SK-N-SH treated with all-trans-retinoic acid at 6 μM for 48 hours (cell line): ENCODE data around the gene ZC3H12C.

ENCODE experiments used
- ATAC-seq: fragments of 200-7000 bp; cut with Tn5 transposase; 3 replicates; pipeline ENCODE4 v1.9.1; 2020; ENCODE audit warnings: mild to moderate bottlenecking, moderate library complexity
- ARNTL ChIP-seq: fragments of 450-650 bp; formaldehyde crosslinking; IDR thresholded peaks from 2 replicates; pipeline ENCODE4 v1.5.0; 2020; ENCODE audit warnings: low read depth, mild to moderate bottlenecking, moderate library complexity, borderline replicate concordance
- BACH2 ChIP-seq: fragments of 250-450 bp; sonication (Bioruptor Pico); IDR thresholded peaks from 2 replicates; pipeline ENCODE4 v1.9.0; 2021; ENCODE audit warnings: mild to moderate bottlenecking, borderline replicate concordance
- CSDC2 ChIP-seq: fragments of 250-450 bp; sonication (Bioruptor Pico); IDR thresholded peaks from 2 replicates; pipeline ENCODE4 v1.5.0; 2020; ENCODE audit warnings: mild to moderate bottlenecking, moderate library complexity
- ESRRG ChIP-seq: fragments of 250-450 bp; sonication (Bioruptor Pico); IDR thresholded peaks from 2 replicates; pipeline ENCODE4 v1.6.1; 2021; ENCODE audit warnings: mild to moderate bottlenecking
- GLIS3 ChIP-seq: fragments of 250-450 bp; sonication (Bioruptor Pico); IDR thresholded peaks from 2 replicates; pipeline ENCODE4 v1.5.0; 2020; ENCODE audit warnings: mild to moderate bottlenecking, moderate library complexity
- ISL1 ChIP-seq: fragments of 250-450 bp; sonication (Bioruptor Pico); IDR thresholded peaks from 2 replicates; pipeline ENCODE4 v2.1.2; 2022; ENCODE audit warnings: mild to moderate bottlenecking, moderate library complexity
- OSR1 ChIP-seq: fragments of 250-450 bp; sonication (Bioruptor Pico); IDR thresholded peaks from 2 replicates; pipeline ENCODE4 v1.8.0; 2022; ENCODE audit warnings: moderate library complexity, mild to moderate bottlenecking, inconsistent platforms
- POU6F1 ChIP-seq: fragments of 250-450 bp; sonication (Bioruptor Pico); IDR thresholded peaks from 2 replicates; pipeline ENCODE4 v1.8.0; 2021; ENCODE audit warnings: low read depth, mild to moderate bottlenecking, moderate library complexity, borderline replicate concordance
- RARB ChIP-seq: fragments of 250-450 bp; sonication (Bioruptor Pico); IDR thresholded peaks from 2 replicates; pipeline ENCODE4 v1.8.0; 2021; ENCODE audit warnings: mild to moderate bottlenecking, moderate library complexity
- TCF4 ChIP-seq: fragments of 250-450 bp; sonication (Bioruptor Pico); IDR thresholded peaks from 2 replicates; pipeline ENCODE4 v1.8.0; 2021; ENCODE audit warnings: mild to moderate bottlenecking, moderate library complexity, borderline replicate concordance
- TSHZ2 ChIP-seq: fragments of 250-450 bp; sonication (Bioruptor Pico); IDR thresholded peaks from 2 replicates; pipeline ENCODE4 v1.5.0; 2020; ENCODE audit warnings: mild to moderate bottlenecking, moderate library complexity
- ZC3H10 ChIP-seq: fragments of 250-450 bp; sonication (Bioruptor Pico); IDR thresholded peaks from 2 replicates; pipeline ENCODE4 v1.5.1; 2021; ENCODE audit warnings: mild to moderate bottlenecking, moderate library complexity
- ZFP30 ChIP-seq: fragments of 450-650 bp; formaldehyde crosslinking; IDR thresholded peaks from 2 replicates; pipeline ENCODE4 v1.5.0; 2022; ENCODE audit warnings: mild to moderate bottlenecking, moderate library complexity
- ZNF70 ChIP-seq: fragments of 450-650 bp; formaldehyde crosslinking; IDR thresholded peaks from 2 replicates; pipeline ENCODE4 v1.5.0; 2020; ENCODE audit warnings: mild to moderate bottlenecking, moderate library complexity
- ZNF8 ChIP-seq: fragments of 450-650 bp; formaldehyde crosslinking; IDR thresholded peaks from 2 replicates; pipeline ENCODE4 v1.5.0; 2020; ENCODE audit warnings: mild to moderate bottlenecking, moderate library complexity
- TF ChIP-seq, protein P1 (sequence below): fragments of 250-450 bp; sonication (Bioruptor Pico); IDR thresholded peaks from 2 replicates; pipeline ENCODE4 v1.5.1; 2021; ENCODE audit warnings: mild to moderate bottlenecking, moderate library complexity
- TF ChIP-seq, protein P2 (sequence below): fragments of 250-450 bp; sonication (Bioruptor Pico); IDR thresholded peaks from 2 replicates; pipeline ENCODE4 v1.8.0; 2020; ENCODE audit warnings: mild to moderate bottlenecking, moderate library complexity, borderline replicate concordance

The ZC3H12C gene

DNA sequence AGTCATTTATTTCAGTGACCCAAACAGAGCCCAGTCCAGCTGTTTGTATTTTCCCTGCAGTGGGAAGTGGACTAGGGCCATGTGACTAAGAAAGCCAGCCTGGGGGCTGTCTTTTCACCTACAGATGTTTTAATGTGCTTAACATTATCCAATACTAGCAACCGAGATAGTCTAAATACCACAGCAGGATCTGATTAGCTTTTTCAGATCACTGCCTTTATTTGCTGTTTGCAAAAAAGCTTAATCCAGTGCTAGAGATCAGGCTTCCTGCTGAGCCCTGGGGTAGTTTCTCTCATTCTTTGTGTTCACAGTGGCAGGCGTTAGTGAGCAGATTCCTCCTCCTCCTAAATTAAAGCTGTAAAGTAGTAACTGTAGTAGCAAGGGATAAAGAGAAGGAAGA is 35.0 kb downstream of the ZC3H12C start:
- TF ChIP-seq ZFP30 (CRISPR knock-in tag) = no peak
- TF ChIP-seq RARB (CRISPR knock-in tag) = no peak
- no peak for TF ChIP-seq GLIS3 (CRISPR knock-in tag)
- no peak for TF ChIP-seq ZC3H10
- TF ChIP-seq POU6F1 (CRISPR knock-in tag) = no peak
- TF ChIP-seq CSDC2 = no peak
- TF ChIP-seq TSHZ2 (CRISPR knock-in tag) = no peak
- no peak for TF ChIP-seq BACH2 (CRISPR knock-in tag)
- TF ChIP-seq ARNTL (CRISPR knock-in tag) = no peak
- TF ChIP-seq ZNF8 (CRISPR knock-in tag) = no peak
- no peak for TF ChIP-seq OSR1
- TF ChIP-seq, protein P1, sequence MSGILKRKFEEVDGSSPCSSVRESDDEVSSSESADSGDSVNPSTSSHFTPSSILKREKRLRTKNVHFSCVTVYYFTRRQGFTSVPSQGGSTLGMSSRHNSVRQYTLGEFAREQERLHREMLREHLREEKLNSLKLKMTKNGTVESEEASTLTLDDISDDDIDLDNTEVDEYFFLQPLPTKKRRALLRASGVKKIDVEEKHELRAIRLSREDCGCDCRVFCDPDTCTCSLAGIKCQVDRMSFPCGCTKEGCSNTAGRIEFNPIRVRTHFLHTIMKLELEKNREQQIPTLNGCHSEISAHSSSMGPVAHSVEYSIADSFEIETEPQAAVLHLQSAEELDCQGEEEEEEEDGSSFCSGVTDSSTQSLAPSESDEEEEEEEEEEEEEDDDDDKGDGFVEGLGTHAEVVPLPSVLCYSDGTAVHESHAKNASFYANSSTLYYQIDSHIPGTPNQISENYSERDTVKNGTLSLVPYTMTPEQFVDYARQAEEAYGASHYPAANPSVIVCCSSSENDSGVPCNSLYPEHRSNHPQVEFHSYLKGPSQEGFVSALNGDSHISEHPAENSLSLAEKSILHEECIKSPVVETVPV (CRISPR knock-in tag) = no peak
- TF ChIP-seq ZNF70 (CRISPR knock-in tag) = no peak
- peak; percentile 70 for ATAC-seq

DNA sequence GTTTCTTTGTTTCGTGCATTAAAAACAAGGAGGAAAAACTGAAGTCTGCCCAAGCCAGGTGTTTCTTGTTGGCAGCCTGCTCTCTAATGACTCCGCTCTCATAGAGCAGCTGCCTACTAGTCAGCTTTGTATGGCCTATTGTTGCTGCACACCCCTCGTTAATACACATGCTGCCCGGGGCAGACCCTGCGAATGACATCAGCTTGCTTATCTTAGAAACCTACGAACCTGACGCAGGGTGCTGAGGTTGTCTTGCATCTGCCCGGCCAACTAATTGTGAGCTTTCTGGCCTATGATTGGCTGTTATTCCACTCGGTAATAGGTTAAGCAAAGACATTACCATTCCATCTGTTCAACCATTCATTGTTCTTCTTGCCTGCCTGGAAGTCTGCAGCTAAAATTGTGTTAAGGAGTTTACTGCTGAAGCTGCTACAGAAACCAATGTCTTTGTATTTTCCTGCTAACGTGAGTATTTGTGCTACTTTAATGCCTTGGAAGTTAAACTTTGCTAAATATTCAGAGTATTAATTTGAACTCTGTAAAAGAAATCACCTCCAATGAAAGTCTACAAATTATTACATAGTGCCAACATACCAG is 37.5 kb downstream of the ZC3H12C start:
- ATAC-seq = no peak; the same call in 2 of the 3 replicates
- peak; percentile 21; the same call in 1 of the 2 replicates for TF ChIP-seq TCF4 (CRISPR knock-in tag)
- TF ChIP-seq ISL1 (CRISPR knock-in tag) = no peak

GRCh38 chr11:110131386-110132123 is 38.4 kb downstream of the ZC3H12C start:
- no peak for ATAC-seq
- no peak for TF ChIP-seq CSDC2
- TF ChIP-seq RARB (CRISPR knock-in tag) = no peak
- no peak for TF ChIP-seq TCF4 (CRISPR knock-in tag)
- TF ChIP-seq OSR1 = no peak
- no peak for TF ChIP-seq ZNF8 (CRISPR knock-in tag)
- TF ChIP-seq BACH2 (CRISPR knock-in tag) = no peak
- TF ChIP-seq, protein P2, sequence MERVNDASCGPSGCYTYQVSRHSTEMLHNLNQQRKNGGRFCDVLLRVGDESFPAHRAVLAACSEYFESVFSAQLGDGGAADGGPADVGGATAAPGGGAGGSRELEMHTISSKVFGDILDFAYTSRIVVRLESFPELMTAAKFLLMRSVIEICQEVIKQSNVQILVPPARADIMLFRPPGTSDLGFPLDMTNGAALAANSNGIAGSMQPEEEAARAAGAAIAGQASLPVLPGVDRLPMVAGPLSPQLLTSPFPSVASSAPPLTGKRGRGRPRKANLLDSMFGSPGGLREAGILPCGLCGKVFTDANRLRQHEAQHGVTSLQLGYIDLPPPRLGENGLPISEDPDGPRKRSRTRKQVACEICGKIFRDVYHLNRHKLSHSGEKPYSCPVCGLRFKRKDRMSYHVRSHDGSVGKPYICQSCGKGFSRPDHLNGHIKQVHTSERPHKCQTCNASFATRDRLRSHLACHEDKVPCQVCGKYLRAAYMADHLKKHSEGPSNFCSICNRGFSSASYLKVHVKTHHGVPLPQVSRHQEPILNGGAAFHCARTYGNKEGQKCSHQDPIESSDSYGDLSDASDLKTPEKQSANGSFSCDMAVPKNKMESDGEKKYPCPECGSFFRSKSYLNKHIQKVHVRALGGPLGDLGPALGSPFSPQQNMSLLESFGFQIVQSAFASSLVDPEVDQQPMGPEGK (CRISPR knock-in tag) = no peak
- no peak for TF ChIP-seq ESRRG (CRISPR knock-in tag)
- TF ChIP-seq GLIS3 (CRISPR knock-in tag) = no peak
- no peak for TF ChIP-seq ARNTL (CRISPR knock-in tag)
- no peak for TF ChIP-seq POU6F1 (CRISPR knock-in tag)
- no peak for TF ChIP-seq ZFP30 (CRISPR knock-in tag)
